HG03097 (cell line): ENCODE data around the gene LTV1.
"Not testable (repeated sequence)": the region's sequence is repeated elsewhere in the genome, so short reads cannot be mapped to it uniquely, and the experiment has no call there.

Experiments
- ATAC-seq: cut with Tn5 transposase; IDR thresholded peaks from one replicate; pipeline ENCODE4 v1.9.1; 2021; ENCODE audit not compliant: unreplicated experiment, low FRiP score

LTV1 gene

DNA sequence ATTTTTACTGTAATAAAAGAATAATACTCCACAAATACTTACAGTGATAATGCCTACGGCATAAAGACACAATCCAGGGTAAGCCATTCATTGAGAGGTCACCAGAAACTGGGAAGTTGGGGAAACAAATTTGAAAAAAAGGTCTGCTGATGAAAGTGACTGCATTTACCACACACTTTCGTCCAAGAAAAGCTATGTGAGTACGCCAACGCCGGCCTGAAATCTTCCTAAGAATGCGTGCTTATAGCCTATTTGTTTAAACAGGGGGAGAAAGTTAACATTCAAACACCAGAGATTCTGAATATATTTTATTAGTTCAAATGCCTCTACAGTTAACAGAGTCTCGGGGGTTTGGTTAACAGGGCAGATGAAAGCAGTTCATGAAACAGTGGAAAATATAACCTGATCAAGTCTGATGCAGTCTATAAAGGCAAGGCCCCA lies 657 bp upstream of the LTV1 start:
- ATAC-seq, result no peak

GRCh38 chr6:143843677-143843999 lies 500 bp downstream of the LTV1 start:
- no peak for ATAC-seq

DNA sequence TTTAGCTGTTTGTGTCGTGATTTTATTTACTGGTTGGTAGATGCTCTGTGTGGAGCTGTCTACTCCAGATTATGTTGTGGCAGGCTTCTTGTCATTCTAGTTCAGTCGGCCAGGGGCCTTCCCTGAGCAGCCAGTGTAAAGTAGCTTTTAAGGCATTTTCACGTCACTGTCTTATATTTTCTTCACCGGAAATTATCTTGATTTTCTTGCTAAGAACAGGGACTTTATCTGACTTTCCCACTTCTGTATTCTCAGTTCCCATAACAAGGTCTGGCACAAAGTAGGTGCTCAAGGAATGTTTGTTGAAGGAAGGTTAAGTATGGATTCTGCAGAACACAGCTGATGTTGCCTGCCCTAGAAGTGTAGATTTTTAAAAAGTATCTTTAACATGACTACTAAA lies 868 bp downstream of the LTV1 start:
- no peak for ATAC-seq

DNA sequence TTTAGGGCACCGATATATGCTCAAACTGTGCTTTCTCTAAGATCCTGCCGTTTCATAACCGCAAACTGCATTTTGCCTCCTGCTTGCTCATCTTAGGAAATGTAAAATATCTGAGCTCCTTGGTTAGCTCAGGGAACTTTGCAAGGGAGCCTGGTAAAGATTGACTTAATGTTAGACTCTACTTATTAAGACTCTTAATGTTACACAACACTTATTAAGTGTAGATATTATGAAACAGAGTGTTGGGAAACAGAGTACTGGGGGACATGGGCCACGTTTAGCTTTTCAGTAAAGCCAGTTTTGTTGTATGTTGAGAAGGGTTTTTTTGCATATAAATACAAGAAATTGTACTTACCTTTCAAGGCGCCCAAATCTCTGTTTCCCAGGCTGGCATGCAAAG lies 1.9 kb downstream of the LTV1 start:
- ATAC-seq, result no peak

DNA sequence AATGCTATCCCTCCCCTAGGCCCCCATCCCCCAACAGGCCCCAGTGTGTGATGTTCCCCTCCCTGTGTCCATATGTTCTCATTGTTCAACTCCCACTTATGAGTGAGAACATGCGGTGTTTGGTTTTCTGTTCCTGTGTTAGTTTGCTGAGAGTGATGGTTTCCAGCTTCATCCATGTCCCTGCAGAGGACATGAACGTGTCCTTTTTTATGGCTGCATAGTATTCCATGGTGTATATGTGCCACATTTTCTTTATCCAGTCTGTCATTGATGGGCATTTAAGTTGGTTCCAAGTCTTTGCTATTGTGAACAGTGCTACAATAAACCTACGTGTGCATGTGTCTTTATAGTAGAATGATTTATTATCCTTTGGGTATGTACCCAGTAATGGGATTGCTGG lies 8.6 kb downstream of the LTV1 start:
- not testable (repeated sequence) for ATAC-seq

DNA sequence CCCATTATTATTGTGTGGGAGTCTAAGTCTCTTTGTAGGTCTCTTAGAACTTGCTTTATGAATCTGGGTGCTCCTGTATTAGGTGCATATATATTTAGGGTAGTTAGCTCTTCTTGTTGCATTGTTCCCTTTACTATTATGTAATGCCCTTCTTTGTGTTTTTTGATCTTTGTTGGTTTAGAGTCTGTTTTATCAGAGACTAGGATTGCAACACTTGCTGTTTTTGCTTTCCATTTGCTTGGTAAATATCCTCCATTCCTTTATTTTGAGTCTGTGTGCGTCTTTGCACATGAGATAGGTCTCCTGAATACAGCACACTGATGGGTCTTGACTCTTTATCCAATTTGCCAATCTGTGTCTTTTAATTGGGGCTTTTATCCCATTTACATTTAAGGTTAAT lies 11.9 kb downstream of the LTV1 start:
- not testable (repeated sequence) for ATAC-seq

DNA sequence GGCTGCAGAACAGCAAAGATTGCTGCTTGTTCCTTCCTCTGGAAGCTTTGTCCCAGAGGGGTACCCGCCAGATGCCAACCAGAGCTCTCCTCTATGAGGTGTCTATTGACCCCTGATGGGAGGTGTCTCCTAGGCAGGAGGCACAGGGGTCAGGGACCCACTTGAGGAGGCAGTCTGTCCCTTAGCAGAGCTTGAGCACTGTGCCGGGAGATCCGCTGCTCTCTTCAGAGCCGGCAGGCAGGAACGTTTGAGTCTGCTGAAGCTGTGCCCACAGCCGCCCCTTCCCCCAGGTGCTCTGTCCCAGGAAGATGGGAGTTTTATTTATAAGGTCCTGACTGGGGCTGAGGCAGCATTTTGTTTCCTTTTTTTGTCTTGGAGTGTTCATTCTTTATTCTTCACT lies 13.6 kb downstream of the LTV1 start:
- not testable (repeated sequence) for ATAC-seq

DNA sequence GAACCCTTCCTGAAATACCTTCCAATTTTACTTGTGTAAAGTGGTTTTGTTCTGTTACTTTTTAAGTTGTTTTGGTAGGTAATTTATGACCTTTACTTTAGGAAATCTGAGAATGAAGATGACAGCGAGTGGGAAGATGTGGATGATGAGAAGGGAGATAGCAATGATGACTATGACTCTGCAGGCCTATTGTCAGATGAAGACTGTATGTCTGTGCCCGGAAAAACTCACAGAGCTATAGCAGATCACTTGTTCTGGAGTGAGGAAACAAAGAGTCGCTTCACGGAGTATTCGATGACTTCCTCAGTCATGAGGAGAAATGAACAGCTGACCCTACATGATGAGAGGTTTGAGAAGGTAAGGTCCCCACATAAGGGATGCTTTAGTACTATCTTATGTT lies 14.5 kb downstream of the LTV1 start:
- ATAC-seq, result no peak

- no peak for ATAC-seq
Measured at GRCh38 chr6:143859891-143860660, 16.9 kb downstream of the LTV1 start.

DNA sequence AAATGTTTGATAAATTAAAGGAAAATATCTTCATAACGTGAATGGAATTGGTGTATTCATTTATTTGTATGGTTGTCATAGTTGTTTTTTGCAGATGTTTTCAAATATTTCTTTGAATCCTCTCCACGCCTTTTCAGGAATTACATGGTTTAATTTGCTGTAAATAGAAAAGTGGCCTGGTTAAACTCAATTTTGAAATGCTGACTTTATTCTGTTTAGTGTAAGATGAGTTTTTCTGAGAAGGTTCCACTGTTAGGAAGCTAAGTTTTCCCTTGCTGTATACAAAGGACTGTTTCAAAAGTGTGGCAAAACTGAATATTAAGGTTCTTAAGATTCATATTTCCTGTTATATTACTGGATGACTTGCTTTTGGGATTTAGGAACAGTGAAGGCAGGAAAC lies 20.6 kb downstream of the LTV1 start:
- no peak for ATAC-seq

- ATAC-seq, result no peak
Measured at GRCh38 chr6:143864234-143864633, 21.1 kb downstream of the LTV1 start, which contains the start of gene ZC2HC1B. Gene ZC2HC1B (plus strand): TSS chr6:143864474. CDS start chr6:143864540, 66 bp downstream.

DNA sequence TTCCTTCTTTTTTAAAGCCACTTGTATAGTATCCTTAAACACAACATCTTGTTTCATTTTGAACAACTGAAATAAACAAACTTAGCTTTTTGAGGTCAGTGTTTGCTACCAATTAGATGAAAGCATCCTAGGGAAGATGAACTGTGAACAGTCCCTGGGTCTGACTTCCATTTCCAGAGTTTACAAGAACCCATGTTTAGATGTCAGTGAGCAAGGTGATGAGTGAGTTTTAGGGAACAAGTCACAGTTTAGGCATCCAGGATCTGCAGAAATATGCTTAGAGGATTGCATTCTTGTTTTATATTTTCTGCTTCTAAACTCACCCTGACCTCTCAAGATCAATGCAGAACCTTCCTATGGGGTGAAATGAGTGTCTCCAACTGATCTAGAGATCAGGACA lies 24.1 kb downstream of the LTV1 start:
- no peak for ATAC-seq

DNA sequence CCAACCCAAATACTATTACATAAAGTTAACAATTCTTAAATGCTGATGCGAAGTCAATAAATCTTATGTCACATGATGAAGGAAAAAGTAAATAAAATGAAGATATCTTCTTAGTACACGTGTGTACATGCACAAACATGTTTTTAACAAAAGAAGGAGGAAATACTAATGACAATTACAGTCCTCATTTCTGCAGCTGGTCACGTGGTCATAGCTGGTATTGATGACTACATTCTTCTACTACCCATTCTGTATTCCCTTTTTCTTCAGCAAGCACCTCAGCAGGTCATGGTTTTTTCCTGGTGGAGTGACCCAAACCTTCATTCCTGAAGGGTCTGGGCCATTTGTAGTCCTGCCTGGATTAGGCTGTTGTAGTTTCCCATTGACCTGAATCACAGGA lies 25.7 kb downstream of the LTV1 start:
- not testable (repeated sequence) for ATAC-seq

GRCh38 chr6:143871202-143871730 lies 28.1 kb downstream of the LTV1 start:
- ATAC-seq, result not testable (repeated sequence)

DNA sequence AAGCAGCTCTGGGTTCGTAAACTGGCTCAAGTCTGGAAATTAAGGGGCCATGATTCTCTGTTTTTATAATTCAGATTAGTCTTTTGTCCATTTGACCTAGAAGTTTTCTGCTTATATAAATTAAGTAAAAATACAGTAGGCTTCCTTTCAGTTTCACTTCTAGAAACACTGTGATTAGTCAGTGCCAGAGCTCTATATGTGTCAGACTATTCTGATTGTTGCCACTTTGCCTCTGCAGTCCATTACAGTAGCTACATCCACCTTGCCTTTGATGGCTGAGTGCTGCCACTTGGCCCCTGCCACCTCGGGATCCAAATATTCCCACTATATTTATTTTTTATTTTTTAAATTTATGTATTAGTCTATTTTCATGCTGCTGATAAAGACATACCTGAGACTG lies 29.1 kb downstream of the LTV1 start:
- peak; percentile 96 for ATAC-seq

DNA sequence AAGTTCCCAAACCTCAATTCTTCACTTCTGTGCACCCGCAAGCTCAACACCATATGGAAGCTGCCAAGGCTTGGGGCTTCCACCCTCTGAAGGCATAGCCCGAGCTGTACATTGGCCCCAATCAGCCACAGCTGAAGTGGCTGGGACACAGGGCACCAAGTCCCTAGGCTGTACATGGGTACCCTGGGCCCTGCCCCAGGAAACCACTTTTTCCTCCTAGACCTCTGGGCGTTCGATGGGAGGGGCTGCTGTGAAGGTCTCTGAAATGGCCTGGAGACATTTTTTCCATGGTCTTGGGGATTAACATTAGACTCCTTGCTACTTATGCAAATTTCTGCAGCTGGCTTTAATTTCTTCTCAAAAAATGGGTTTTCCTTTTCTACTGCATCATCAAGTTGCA lies 30.5 kb downstream of the LTV1 start:
- ATAC-seq, result not testable (repeated sequence)

DNA sequence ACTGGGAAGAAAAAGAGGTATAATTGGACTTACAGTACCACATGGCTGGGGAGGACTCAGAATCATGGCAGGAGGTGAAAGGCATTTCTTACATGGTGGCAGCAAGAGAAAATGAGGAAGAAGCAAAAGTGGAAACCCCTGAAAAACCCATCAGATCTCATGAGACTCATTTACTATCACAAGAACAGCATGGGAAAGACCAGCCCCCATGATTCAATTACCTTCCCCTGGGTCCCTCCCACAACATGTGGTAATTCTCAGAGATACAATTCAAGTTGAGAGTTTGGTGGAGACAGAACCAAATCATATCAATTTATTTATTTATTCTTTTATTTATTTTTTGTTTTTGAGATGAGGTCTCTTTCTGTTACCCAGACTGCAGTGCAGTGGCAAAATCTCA lies 31.4 kb downstream of the LTV1 start:
- ATAC-seq, result not testable (repeated sequence)

DNA sequence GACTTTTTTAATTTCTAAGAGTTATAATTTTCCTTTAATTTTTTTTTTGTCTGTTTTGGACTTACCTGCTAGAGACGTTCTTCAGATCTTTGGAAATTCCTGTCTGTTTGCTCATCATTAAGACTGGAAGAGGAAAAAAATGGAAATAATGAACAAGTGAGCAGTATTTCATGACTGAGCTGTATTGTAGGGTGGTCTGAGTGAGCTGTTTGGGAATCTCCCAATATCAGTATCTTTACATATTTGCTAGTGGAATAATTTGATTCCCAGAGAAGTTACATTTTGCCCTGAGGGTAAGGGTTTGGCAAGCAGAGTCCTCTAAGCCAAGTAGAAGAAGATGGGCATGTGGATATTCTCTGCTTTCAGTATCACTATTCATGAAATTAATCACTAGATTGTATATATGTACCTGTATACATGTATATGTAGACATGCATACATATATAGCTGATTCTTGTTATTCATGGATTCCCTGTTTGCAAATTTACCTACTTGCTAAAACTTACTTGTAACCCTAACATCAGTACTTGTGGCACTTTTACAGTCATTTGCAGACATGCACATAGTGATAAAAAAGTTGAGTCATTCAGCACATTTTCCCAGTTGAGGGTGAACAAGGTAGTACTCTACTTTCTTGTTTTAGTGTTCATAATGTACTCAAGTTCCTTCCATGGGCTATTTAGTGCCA lies 34.6 kb downstream of the LTV1 start:
- ATAC-seq, result no peak

DNA sequence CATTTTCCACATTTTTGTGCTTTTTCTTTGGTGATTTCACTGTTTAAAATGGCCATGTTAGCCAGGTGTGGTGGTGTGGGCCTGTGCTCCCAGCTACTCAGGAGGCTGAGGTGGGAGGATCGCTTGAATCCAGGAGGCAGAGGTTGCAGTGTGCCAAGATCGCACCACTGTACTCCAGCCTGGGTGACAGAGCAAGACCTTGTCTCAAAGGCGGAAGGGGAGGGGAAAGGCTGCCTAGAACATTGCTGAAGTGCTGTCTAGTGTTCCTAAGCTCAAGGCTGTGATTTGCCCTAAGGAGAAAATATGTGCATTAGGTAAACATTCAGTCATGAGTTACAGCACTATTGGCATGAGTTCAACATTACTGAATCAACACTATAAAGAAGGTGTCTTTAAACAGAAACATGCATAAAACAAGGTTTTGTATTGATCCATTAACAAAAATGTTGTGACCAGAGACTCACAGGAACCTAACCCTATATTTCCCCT lies 35.2 kb downstream of the LTV1 start:
- no peak for ATAC-seq

DNA sequence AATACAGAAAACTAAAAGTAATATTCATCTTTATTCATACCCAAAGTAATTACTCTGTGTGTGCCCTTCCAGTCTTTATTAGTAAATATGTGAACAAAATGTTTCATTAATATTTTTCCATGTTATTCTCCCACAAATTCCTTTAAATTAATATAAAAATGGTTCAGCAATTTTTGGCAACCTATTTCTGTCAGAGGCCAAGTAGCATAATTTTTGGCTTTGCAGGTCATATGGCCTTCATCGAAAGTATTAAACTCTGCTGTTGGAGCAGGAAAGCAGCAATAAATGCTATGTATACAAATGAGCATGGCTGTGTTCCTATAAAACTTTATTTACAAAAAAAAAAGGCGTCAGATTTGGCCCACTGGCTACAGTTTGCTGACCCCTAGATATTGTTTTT lies 37.3 kb downstream of the LTV1 start:
- no peak for ATAC-seq

GRCh38 chr6:143882401-143882930 lies 39.3 kb downstream of the LTV1 start:
- ATAC-seq, result no peak
